GM23338 (cell line): ENCODE measurements around the gene NNT. TPM values are rescaled to one million over a fixed set of nuclear protein-coding genes. Genes with fewer than 3 reads are reported as not detected.

Experiments
- ATAC-seq: fragments of 200-7000 bp; cut with Tn5 transposase; 3 replicates; pipeline ENCODE4 v1.9.1; 2020
- DNase-seq: peaks from one replicate; pipeline ENCODE4 v3.0.0-alpha.2; 2015; ENCODE audit warnings: low spot score
- H2AFZ ChIP-seq: fragments of 200-600 bp; sonication (generic); 2 replicates; pipeline ENCODE4 v1.8.0; 2016; ENCODE audit warnings: antibody characterized with exemption, mild to moderate bottlenecking, moderate library complexity
- H3F3A ChIP-seq: fragments of 200-600 bp; sonication (generic); replicated peaks from 2 replicates; pipeline ENCODE4 v1.8.0; 2017; ENCODE audit warnings: antibody characterized with exemption, mixed run types, low read depth
- H3K27ac ChIP-seq: fragments of 200-600 bp; sonication (generic); 2 replicates; pipeline ENCODE4 v1.6.1; 2016; ENCODE audit warnings: low read depth
- H3K27me3 ChIP-seq: fragments of 200-600 bp; sonication (generic); 2 replicates; pipeline ENCODE4 v1.8.0; 2016; ENCODE audit warnings: mild to moderate bottlenecking, mixed run types, moderate library complexity; ENCODE audit not compliant: insufficient read depth
- H3K36me3 ChIP-seq: fragments of 200-600 bp; sonication (generic); 2 replicates; pipeline ENCODE4 v1.8.0; 2016; ENCODE audit warnings: mild to moderate bottlenecking; ENCODE audit not compliant: insufficient read depth
- H3K4me1 ChIP-seq: fragments of 200-600 bp; sonication (generic); 2 replicates; pipeline ENCODE4 v1.8.0; 2016; ENCODE audit warnings: mild to moderate bottlenecking, moderate library complexity; ENCODE audit not compliant: insufficient read depth
- H3K4me2 ChIP-seq: fragments of 200-600 bp; sonication (generic); 2 replicates; pipeline ENCODE4 v1.7.1; 2017; ENCODE audit warnings: mixed run types
- H3K4me3 ChIP-seq: fragments of 200-600 bp; sonication (generic); 2 replicates; pipeline ENCODE4 v1.6.1; 2016; ENCODE audit warnings: mixed run types
- H3K79me2 ChIP-seq: fragments of 200-600 bp; sonication (generic); replicated peaks from 2 replicates; pipeline ENCODE4 v1.8.0; 2017; ENCODE audit warnings: mild to moderate bottlenecking; ENCODE audit not compliant: insufficient read depth
- H3K9me2 ChIP-seq: fragments of 200-600 bp; sonication (generic); 2 replicates; pipeline ENCODE4 v1.8.0; 2017; ENCODE audit not compliant: insufficient read depth
- H4K20me1 ChIP-seq: fragments of 200-600 bp; sonication (generic); replicated peaks from 2 replicates; pipeline ENCODE4 v1.8.0; 2017; ENCODE audit warnings: mild to moderate bottlenecking; ENCODE audit not compliant: insufficient read depth
- H3K27ac Mint-ChIP-seq: 2 replicates; pipeline ENCODE4 v1.8.0; 2020; ENCODE audit warnings: inconsistent platforms, mild to moderate bottlenecking, moderate library complexity, mixed read lengths
- H3K27me3 Mint-ChIP-seq: 3 replicates; pipeline ENCODE4 v1.8.0; 2022; ENCODE audit warnings: low read depth, mild to moderate bottlenecking, moderate library complexity, mixed read lengths, inconsistent platforms; ENCODE audit not compliant: insufficient read depth, poor library complexity
- H3K36me3 Mint-ChIP-seq: 3 replicates; pipeline ENCODE4 v1.8.0; 2021; ENCODE audit warnings: low read depth, mild to moderate bottlenecking, inconsistent platforms, moderate library complexity, mixed read lengths
- H3K4me1 Mint-ChIP-seq: 3 replicates; pipeline ENCODE4 v1.8.0; 2020; ENCODE audit warnings: mild to moderate bottlenecking, inconsistent platforms, mixed read lengths
- H3K4me3 Mint-ChIP-seq: 3 replicates; pipeline ENCODE4 v1.8.0; 2021; ENCODE audit warnings: moderate library complexity, mild to moderate bottlenecking, inconsistent platforms, mixed read lengths
- H3K9me3 Mint-ChIP-seq: 3 replicates; pipeline ENCODE4 v1.8.0; 2020; ENCODE audit warnings: moderate library complexity, mild to moderate bottlenecking, inconsistent platforms, mixed read lengths
- CREB1 ChIP-seq: fragments of 250-450 bp; sonication (Bioruptor Pico); IDR thresholded peaks from 2 replicates; pipeline ENCODE4 v1.5.0; 2020; ENCODE audit warnings: low read depth, mild to moderate bottlenecking, moderate library complexity
- CTCF ChIP-seq, 2 experiments: fragments of 200-600 bp in 1 of 2; sonication (generic) in 1 of 2; conservative IDR thresholded peaks; 2 replicates each; pipeline versions ENCODE4 v1.5.1 to v1.6.1; 2016 to 2017; ENCODE audit warnings: antibody characterized with exemption in 2 of 2, low read depth in 2 of 2, mild to moderate bottlenecking in 2 of 2, moderate library complexity in 1 of 2
- EZH2 ChIP-seq: fragments of 200-600 bp; sonication (generic); IDR thresholded peaks from one replicate; pipeline ENCODE4 v1.8.0; 2017; ENCODE audit warnings: antibody characterized with exemption, mild to moderate bottlenecking, low read depth; ENCODE audit not compliant: unreplicated experiment
- EZH2phosphoT487 ChIP-seq: fragments of 200-600 bp; sonication (generic); IDR thresholded peaks from one replicate; pipeline ENCODE4 v1.8.1; 2018; ENCODE audit warnings: antibody characterized with exemption; ENCODE audit not compliant: unreplicated experiment
- JUNB ChIP-seq: IDR thresholded peaks from one replicate; pipeline ENCODE4 v1.6.1; 2016; ENCODE audit warnings: antibody characterized with exemption; ENCODE audit not compliant: unreplicated experiment
- NANOG ChIP-seq: IDR thresholded peaks from 2 replicates; pipeline ENCODE4 v1.6.1; 2016; ENCODE audit warnings: antibody characterized with exemption, borderline replicate concordance
- POLR2AphosphoS5 ChIP-seq: IDR thresholded peaks from 2 replicates; pipeline ENCODE4 v1.6.1; 2016; ENCODE audit warnings: antibody characterized with exemption, low read depth
- STAT1 ChIP-seq: IDR thresholded peaks from one replicate; pipeline ENCODE4 v1.6.1; 2016; ENCODE audit warnings: antibody characterized with exemption; ENCODE audit not compliant: unreplicated experiment
- ZNF114 ChIP-seq: fragments of 250-450 bp; sonication (Bioruptor Pico); IDR thresholded peaks from 2 replicates; pipeline ENCODE4 v1.5.0; 2020; ENCODE audit warnings: mild to moderate bottlenecking, moderate library complexity
- ZNF331 ChIP-seq: fragments of 250-450 bp; sonication (Bioruptor Pico); IDR thresholded peaks from 2 replicates; pipeline ENCODE4 v1.5.0; 2020; ENCODE audit warnings: low read depth, mild to moderate bottlenecking, moderate library complexity
- ZNF462 ChIP-seq: fragments of 250-450 bp; sonication (Bioruptor Pico); IDR thresholded peaks from 2 replicates; pipeline ENCODE4 v1.5.0; 2020; ENCODE audit warnings: mild to moderate bottlenecking, moderate library complexity
- polyA plus RNA-seq: library from polyadenylated mRNA; unstranded; fragments of >200 nt; fragmentation: Nextera tagmentation; extraction: Ambion mirVana; gene quantifications from 2 replicates; pipeline ENCODE4 v1.2.1, GENCODE V29; 2016
- total RNA-seq: library from RNA; depleted of rRNA; stranded (reverse); fragments of >200 nt; shearing (Covaris generic); gene quantifications from 2 replicates; pipeline ENCODE4 v1.2.3, GENCODE V29; 2014
- TF ChIP-seq, protein P1 (sequence below): IDR thresholded peaks from one replicate; pipeline ENCODE4 v1.6.1; 2018; ENCODE audit warnings: antibody characterized with exemption; ENCODE audit not compliant: unreplicated experiment
- TF ChIP-seq, protein P2 (sequence below): IDR thresholded peaks from 2 replicates; pipeline ENCODE4 v1.6.1; 2016; ENCODE audit warnings: antibody characterized with exemption

The NNT gene
- total and polyA plus RNA-seq, 2 experiments from 2014 or later, result 10.8 to 15.9 TPM

DNA sequence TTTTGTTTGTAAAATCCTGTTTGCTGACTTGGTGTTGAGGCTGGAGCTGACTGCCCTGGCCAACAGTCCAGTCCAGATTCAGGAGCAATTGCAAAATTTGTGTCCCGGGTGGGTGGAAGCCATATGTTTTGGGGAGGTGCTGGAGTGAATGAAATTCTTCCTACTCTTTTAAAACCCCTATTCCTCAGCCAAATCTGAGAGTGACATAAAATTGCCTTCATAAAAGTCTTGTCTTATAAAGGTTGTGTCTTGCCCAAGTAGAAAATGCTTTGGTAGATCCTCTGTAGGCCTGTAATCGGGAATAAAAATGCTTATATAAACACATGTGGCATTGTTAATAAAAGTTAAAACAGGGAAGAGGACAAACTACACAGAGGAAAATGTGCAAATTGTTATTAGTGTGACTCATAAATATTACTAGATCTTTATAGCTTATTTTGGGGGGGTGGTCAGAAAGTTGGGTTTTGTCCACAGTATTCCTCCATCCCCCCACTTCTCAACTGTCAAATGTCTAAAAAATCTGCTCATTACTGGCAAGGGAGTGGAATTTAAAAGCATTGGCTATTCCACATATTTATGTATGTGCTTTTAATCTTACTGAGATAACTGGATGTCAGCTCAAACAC lies 45.6 kb downstream of the NNT start:
- Mint-ChIP-seq H3K9me3 (no peaks in the 10 kb centered on the region; the same call in 2 of the 3 replicates), H3K4me3 (no peak overlapping the region), H3K4me1 (no peaks in the 10 kb centered on the region), H3K27me3 (no peaks in the 10 kb centered on the region), H3K36me3 (no peaks in the 10 kb centered on the region; the same call in 2 of the 3 replicates), H3K27ac (no peak overlapping the region)
- H3K27ac ChIP-seq, result no peak overlapping the region
- no peak overlapping the region for H3K4me2 ChIP-seq
- H3K4me1 ChIP-seq, result no peaks in the 10 kb centered on the region
- no peaks in the 10 kb centered on the region for H3K79me2 ChIP-seq
- no peaks in the 10 kb centered on the region for H4K20me1 ChIP-seq
- peaks cover 3% of the 10 kb centered on the region; the same call in 1 of the 2 replicates for H3K36me3 ChIP-seq
- no peaks in the 10 kb centered on the region for H3K9me2 ChIP-seq
- TF ChIP-seq EZH2phosphoT487 (no peak), ZNF114 (CRISPR knock-in tag) (no peak), POLR2AphosphoS5 (no peak), EZH2 (no peak), ZNF462 (CRISPR knock-in tag) (no peak), CREB1 (CRISPR knock-in tag) (no peak), NANOG (no peak), JUNB (no peak), ZNF331 (CRISPR knock-in tag) (no peak), STAT1 (no peak), CTCF (conservative IDR thresholded peaks at IDR 0.05; ENCODE audit: low read depth in 2 of 2) (no peak)
- TF ChIP-seq, protein P1, sequence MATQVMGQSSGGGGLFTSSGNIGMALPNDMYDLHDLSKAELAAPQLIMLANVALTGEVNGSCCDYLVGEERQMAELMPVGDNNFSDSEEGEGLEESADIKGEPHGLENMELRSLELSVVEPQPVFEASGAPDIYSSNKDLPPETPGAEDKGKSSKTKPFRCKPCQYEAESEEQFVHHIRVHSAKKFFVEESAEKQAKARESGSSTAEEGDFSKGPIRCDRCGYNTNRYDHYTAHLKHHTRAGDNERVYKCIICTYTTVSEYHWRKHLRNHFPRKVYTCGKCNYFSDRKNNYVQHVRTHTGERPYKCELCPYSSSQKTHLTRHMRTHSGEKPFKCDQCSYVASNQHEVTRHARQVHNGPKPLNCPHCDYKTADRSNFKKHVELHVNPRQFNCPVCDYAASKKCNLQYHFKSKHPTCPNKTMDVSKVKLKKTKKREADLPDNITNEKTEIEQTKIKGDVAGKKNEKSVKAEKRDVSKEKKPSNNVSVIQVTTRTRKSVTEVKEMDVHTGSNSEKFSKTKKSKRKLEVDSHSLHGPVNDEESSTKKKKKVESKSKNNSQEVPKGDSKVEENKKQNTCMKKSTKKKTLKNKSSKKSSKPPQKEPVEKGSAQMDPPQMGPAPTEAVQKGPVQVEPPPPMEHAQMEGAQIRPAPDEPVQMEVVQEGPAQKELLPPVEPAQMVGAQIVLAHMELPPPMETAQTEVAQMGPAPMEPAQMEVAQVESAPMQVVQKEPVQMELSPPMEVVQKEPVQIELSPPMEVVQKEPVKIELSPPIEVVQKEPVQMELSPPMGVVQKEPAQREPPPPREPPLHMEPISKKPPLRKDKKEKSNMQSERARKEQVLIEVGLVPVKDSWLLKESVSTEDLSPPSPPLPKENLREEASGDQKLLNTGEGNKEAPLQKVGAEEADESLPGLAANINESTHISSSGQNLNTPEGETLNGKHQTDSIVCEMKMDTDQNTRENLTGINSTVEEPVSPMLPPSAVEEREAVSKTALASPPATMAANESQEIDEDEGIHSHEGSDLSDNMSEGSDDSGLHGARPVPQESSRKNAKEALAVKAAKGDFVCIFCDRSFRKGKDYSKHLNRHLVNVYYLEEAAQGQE, result no peak
- TF ChIP-seq, protein P2, sequence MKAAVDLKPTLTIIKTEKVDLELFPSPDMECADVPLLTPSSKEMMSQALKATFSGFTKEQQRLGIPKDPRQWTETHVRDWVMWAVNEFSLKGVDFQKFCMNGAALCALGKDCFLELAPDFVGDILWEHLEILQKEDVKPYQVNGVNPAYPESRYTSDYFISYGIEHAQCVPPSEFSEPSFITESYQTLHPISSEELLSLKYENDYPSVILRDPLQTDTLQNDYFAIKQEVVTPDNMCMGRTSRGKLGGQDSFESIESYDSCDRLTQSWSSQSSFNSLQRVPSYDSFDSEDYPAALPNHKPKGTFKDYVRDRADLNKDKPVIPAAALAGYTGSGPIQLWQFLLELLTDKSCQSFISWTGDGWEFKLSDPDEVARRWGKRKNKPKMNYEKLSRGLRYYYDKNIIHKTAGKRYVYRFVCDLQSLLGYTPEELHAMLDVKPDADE, result no peak
- H2AFZ ChIP-seq, result no peak overlapping the region
- no peak overlapping the region for H3K4me3 ChIP-seq
- H3K27me3 ChIP-seq, result no peaks in the 10 kb centered on the region
- H3F3A ChIP-seq, result no peaks in the 10 kb centered on the region
- DNase-seq (no peak), ATAC-seq (no peak)
